NT2/D1 (cell line): ENCODE data around the gene RTN4.
"Not testable (repeated sequence)": the region's sequence is repeated elsewhere in the genome, so short reads cannot be mapped to it uniquely, and the experiment has no call there.

Experiments used
- DNase-seq: peaks from one replicate; pipeline ENCODE4 v3.0.0-alpha.2; 2011; ENCODE audit warnings: low read depth, low spot score
- H3K27me3 ChIP-seq: 2 replicates; pipeline ENCODE4 v1.6.0; 2011; ENCODE audit warnings: mild to moderate bottlenecking; ENCODE audit not compliant: insufficient read length, insufficient read depth
- H3K36me3 ChIP-seq: 2 replicates; pipeline ENCODE4 v1.6.1; 2011; ENCODE audit warnings: mild to moderate bottlenecking, low read length, mixed read lengths; ENCODE audit not compliant: insufficient read depth, insufficient read length
- H3K4me1 ChIP-seq: 2 replicates; pipeline ENCODE4 v1.5.1; 2011; ENCODE audit not compliant: insufficient read depth, insufficient read length
- H3K4me3 ChIP-seq: 2 replicates; pipeline ENCODE4 v1.5.1; 2011; ENCODE audit warnings: low read depth; ENCODE audit not compliant: insufficient read length
- H3K9ac ChIP-seq: 2 replicates; pipeline ENCODE4 v1.6.0; 2011; ENCODE audit warnings: low read depth; ENCODE audit not compliant: insufficient read length
- H3K9me3 ChIP-seq: 2 replicates; pipeline ENCODE4 v1.5.1; 2011; ENCODE audit warnings: mild to moderate bottlenecking, low read length; ENCODE audit not compliant: insufficient read depth
- SUZ12 ChIP-seq: IDR thresholded peaks from 2 replicates; pipeline ENCODE4 v1.6.1; 2011; ENCODE audit not compliant: insufficient read length, insufficient read depth; ENCODE audit errors: extremely low read depth
- YY1 ChIP-seq: IDR thresholded peaks from 2 replicates; pipeline ENCODE4 v1.6.1; 2011; ENCODE audit not compliant: insufficient read length, insufficient read depth
- ZNF274 ChIP-seq: IDR thresholded peaks from 2 replicates; pipeline ENCODE4 v1.6.1; 2011; ENCODE audit warnings: mild to moderate bottlenecking, low read depth, low read length

RTN4 gene

GRCh38 chr2:55001716-55002115, 48.5 kb downstream of the RTN4 start:
- Histone ChIP-seq H3K9ac (no peak overlapping the region), H3K4me1 (no peaks in the 10 kb centered on the region), H3K36me3 (no peaks in the 10 kb centered on the region), H3K27me3 (no peaks in the 10 kb centered on the region), H3K9me3 (no peaks in the 10 kb centered on the region), H3K4me3 (no peak overlapping the region)
- DNase-seq: no peak
- TF ChIP-seq YY1 (no peak), ZNF274 (no peak), SUZ12 (no peak)

GRCh38 chr2:55000341-55000740, 49.9 kb downstream of the RTN4 start:
- no peak overlapping the region for H3K9ac ChIP-seq
- H3K9me3 ChIP-seq: no peaks in the 10 kb centered on the region
- DNase-seq: no peak
- TF ChIP-seq ZNF274 (no peak), YY1 (no peak), SUZ12 (no peak)
- H3K27me3 ChIP-seq: no peaks in the 10 kb centered on the region
- H3K4me3 ChIP-seq: no peak overlapping the region
- no peaks in the 10 kb centered on the region for H3K36me3 ChIP-seq
- H3K4me1 ChIP-seq: no peaks in the 10 kb centered on the region

- Histone ChIP-seq H3K9me3 (no peaks in the 10 kb centered on the region), H3K9ac (no peak overlapping the region), H3K4me1 (no peaks in the 10 kb centered on the region), H3K27me3 (no peaks in the 10 kb centered on the region), H3K36me3 (no peaks in the 10 kb centered on the region), H3K4me3 (no peak overlapping the region)
- TF ChIP-seq YY1 (no peak), SUZ12 (no peak), ZNF274 (no peak)
- DNase-seq: no peak
Measured at GRCh38 chr2:54999182-54999581, 51.1 kb downstream of the RTN4 start.

GRCh38 chr2:54997826-54998225, 52.4 kb downstream of the RTN4 start:
- DNase-seq: no peak
- Histone ChIP-seq H3K36me3 (no peaks in the 10 kb centered on the region), H3K4me1 (no peaks in the 10 kb centered on the region), H3K9me3 (no peaks in the 10 kb centered on the region), H3K27me3 (no peaks in the 10 kb centered on the region), H3K4me3 (no peak overlapping the region), H3K9ac (no peak overlapping the region)
- TF ChIP-seq ZNF274 (no peak), YY1 (no peak), SUZ12 (no peak)

- Histone ChIP-seq H3K9ac (no peak overlapping the region), H3K4me1 (no peaks in the 10 kb centered on the region), H3K9me3 (no peaks in the 10 kb centered on the region), H3K4me3 (no peak overlapping the region), H3K36me3 (peaks cover 2% of the 10 kb centered on the region), H3K27me3 (no peaks in the 10 kb centered on the region)
- DNase-seq: no peak
- no peak for TF ChIP-seq SUZ12
- TF ChIP-seq ZNF274: no peak
- TF ChIP-seq YY1: no peak
Measured at GRCh38 chr2:54995553-54995952, 54.7 kb downstream of the RTN4 start.

GRCh38 chr2:54990694-54991093, 59.6 kb downstream of the RTN4 start:
- H3K36me3 ChIP-seq: peaks cover 19% of the 10 kb centered on the region
- not testable (repeated sequence) for DNase-seq, H3K27me3 ChIP-seq, H3K4me3 ChIP-seq, H3K4me1 ChIP-seq, H3K9me3 ChIP-seq, H3K9ac ChIP-seq

- TF ChIP-seq YY1 (no peak), SUZ12 (no peak), ZNF274 (no peak)
- Histone ChIP-seq H3K9ac (no peak overlapping the region), H3K36me3 (peaks cover 23% of the 10 kb centered on the region), H3K4me3 (no peak overlapping the region), H3K9me3 (no peaks in the 10 kb centered on the region), H3K4me1 (no peaks in the 10 kb centered on the region), H3K27me3 (no peaks in the 10 kb centered on the region)
- DNase-seq: no peak
Measured at GRCh38 chr2:54988612-54989011, 61.6 kb downstream of the RTN4 start.

GRCh38 chr2:54986264-54986663, 64.0 kb downstream of the RTN4 start:
- H3K4me1 ChIP-seq: no peaks in the 10 kb centered on the region
- no peaks in the 10 kb centered on the region for H3K27me3 ChIP-seq
- peaks cover 37% of the 10 kb centered on the region for H3K36me3 ChIP-seq
- H3K4me3 ChIP-seq: no peak overlapping the region
- TF ChIP-seq SUZ12: no peak
- TF ChIP-seq ZNF274: no peak
- no peak for TF ChIP-seq YY1
- no peak overlapping the region for H3K9ac ChIP-seq
- DNase-seq: no peak
- no peaks in the 10 kb centered on the region for H3K9me3 ChIP-seq
